ENCODE results near the gene PCCB. TPM values are rescaled to one million over a fixed set of nuclear protein-coding genes. Genes with fewer than 3 reads are reported as not detected.
A peak's percentile ranks its signal among the peaks of the same experiment; 100 is the strongest.
"Not testable (repeated sequence)": the region's sequence is repeated elsewhere in the genome, so short reads cannot be mapped to it uniquely, and the experiment has no call there.

The PCCB gene
- polyA plus RNA-seq, 1 donor = 30.5 TPM

- no peak for DNase-seq
Observed at GRCh38 chr3:136329593-136329992, 79.5 kb downstream of the PCCB start.

- no peak for DNase-seq
Observed at GRCh38 chr3:136330900-136331299, 80.8 kb downstream of the PCCB start.

GRCh38 chr3:136332302-136332701 lies 82.2 kb downstream of the PCCB start:
- DNase-seq = no peak

DNA sequence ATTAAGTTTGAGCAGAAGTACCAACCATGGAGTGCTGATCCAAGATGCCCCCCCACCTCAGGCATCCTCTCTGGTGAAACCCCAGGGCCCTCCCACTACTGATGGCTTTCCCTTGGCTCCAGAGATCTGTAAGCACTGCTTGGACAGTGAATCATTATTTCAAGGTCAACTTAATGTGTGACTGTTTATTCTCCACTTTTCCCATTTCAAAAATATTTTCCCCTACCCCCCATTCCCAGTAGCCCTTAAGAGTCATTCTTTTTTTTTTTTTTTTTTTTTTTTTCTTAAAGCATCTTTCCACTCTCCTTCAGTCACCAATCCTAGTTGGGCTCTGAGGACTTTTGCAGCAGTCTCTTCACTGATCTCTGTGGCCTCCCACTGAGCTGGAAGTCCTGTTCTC lies 82.6 kb downstream of the PCCB start:
- DNase-seq = no peak

DNA sequence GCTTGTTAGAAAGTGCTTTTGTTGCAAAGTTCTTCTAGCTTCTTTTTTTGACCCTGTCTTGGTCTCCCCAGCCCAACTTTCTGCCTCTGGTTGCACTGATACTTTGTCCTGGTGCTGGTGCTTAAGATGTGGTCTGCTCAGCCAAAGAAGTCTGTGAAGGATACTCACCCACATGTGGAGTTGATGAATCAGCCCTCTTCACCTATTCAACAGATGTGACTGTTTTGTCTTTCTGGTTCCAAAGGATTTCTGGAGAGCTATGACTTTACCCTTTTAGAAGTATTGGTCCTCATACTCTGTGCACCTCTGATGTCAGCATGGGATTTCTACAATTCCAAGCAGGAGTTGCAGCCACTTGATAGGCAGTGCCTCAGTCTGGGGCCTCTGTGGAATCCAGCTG lies 84.1 kb downstream of the PCCB start:
- DNase-seq = no peak

DNA sequence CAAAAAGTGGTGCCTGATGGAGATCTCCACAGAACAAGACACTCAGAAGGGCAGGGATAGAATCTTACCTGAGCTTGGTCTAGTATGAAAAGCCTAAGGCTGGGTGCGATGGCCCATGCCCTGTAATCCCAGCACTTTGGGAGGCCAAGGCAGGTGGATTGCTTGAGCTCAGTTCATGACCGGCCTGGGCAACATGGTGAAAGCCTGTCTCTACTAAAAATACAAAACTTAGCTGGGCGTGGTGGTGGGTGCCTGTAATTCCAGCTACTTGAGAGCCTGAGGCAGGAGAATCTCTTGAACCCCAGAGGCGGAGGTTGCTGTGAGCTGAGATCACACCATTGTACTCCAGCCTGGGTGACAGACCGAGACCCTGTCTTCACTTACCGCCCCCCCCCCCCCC lies 84.6 kb downstream of the PCCB start:
- DNase-seq = not testable (repeated sequence)

DNA sequence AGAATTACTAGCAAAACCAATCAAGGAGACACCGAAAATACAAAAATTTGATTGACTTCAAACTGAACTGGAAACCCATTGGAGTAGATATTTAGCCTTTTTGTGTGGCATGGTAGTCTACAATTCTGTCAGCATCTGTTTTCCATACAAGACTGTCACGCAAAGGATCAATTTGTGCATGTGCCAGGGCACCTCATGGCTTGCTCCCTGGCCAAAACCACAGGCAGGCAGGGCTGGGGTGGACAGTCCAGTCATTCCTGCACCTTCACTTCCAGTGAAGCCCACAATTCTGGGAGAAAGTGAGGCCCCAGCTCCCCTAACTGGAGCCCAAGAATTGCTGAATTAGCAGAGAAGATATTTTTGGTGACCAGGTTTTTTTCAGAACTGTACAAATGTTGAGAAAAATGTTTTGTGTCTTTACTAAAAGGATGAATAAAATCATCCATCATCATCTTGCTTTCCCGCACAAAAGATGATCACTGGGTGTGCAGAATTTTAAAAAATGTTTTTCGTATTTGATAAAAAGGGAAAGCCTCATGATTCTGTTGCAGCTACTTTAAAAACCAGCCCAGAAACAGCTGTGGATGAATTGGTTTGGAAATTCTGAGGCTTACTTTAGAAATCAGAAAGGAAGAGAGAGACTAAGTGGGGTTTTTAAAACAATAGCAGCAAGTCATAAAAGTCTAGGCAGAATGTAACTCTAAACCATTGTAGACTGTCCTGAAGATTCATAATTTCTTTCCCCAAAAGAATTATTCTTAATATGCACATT lies 86.4 kb downstream of the PCCB start:
- DNase-seq = no peak

DNA sequence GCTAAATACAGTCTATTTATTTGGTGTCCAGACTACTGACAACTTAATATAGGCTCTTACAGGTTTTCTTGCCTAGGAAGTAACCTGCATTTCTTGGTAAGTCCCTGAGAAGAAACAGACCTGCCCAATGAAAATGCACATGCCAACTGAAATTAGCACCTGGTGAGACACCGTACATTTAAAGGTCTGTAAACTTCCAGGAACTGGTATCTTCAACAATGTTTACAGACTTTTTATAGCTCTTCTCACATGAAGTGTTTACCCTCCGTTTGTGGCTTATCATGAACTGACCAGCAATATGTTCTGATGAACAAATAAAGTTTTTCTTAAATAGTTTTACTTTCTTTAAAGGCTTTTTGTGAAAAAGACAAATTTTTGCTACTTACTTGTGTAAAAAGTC lies 93.3 kb downstream of the PCCB start:
- no peak for DNase-seq

DNA sequence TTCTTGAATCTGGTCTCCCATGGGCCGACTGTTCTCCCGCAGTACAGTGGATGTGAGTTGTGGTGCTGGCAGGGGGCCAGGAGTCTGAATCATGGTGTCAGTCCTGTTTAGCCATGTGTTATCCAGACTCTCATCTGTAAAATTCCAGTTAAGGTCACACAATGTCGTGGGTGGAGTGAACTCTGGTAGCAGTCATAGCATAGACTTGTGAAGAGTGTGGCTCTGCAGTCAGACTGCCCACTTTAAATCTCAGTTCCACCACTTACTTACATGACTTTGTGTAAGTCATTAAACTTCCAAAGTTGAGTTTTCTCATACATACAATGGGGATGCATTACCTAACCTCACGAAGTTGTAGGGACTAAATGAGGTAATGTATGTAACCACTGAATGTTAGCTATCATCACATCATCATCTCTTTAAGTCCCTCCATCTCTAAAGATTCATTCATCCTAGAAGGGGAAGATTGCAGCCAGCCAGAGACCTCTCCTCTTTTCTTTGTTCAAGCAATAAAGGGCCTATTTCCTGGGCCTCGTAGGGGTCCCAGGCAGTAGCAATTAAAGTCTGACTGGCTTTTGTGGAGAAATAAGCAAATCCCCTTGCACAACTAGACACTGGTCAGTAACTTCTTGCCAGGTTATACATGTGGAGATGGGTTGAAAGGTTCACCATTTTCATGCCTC lies 93.9 kb downstream of the PCCB start:
- peak; percentile 10 for DNase-seq

GRCh38 chr3:136346486-136346885 lies 96.3 kb downstream of the PCCB start:
- no peak for DNase-seq

GRCh38 chr3:136350132-136350531 lies 100.0 kb downstream of the PCCB start:
- DNase-seq = peak; percentile 8

- DNase-seq = no peak
Observed at GRCh38 chr3:136350557-136350956, 100.4 kb downstream of the PCCB start.

DNA sequence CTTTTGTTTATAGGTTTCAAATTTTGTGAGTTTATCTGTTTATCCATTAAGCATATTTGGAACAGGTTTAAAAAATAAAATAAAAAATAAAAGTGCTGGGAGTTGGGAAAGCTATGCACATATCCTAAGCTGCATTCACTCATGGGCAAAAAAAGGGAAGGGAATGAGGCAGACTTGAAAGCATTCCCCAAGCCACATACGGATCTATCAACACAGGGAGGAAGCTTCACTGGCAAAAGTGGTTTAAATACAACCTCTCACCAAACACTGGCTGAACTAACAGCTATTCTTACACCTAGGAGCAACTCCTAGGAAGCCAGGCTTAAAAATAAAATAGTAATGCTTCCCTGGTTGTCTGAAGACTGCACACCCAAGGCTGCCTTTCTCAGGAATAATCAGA lies 101.2 kb downstream of the PCCB start:
- no peak for DNase-seq

- no peak for DNase-seq
Observed at GRCh38 chr3:136351905-136352304, 101.8 kb downstream of the PCCB start.

GRCh38 chr3:136353461-136353860 lies 103.3 kb downstream of the PCCB start:
- DNase-seq = no peak

DNA sequence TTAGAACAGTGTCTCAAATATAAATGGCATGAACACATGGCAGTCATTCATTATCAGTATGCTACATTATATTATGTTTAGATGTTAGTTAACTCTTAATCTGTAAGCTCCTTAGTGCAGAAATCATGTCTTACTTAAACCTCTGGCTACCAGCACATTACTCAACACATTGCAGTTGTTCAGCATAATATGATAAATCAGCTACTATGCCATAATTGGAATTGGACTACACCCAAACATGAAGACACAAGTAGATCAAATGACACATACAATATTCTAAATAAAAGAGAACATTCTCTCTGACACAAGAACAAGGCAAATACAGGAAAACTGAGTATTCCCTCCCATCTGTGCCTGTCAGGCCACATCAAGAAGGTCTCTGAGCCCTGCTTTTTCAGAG lies 116.1 kb downstream of the PCCB start:
- no peak for DNase-seq

DNA sequence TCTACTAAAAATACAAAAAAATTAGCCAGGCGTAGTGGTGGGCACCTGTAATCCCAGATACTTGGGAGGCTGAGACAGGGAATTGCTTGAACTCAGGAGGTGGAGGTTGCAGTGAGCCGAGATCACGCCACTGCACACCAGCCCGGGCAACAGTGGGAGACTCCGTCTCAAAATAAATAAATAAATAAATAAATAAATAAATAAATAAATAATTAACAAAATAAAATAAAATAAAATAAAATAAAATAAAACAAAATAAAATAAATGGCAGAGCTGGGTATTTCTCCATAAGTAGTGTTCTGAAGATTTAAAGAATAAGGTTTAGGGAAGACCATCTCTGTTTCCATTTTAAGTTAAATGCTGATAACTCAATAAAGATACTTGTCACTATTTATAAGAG lies 125.7 kb downstream of the PCCB start:
- DNase-seq = not testable (repeated sequence)

GRCh38 chr3:136377508-136377907 lies 127.4 kb downstream of the PCCB start:
- no peak for DNase-seq

GRCh38 chr3:136378011-136378410 lies 127.9 kb downstream of the PCCB start:
- no peak for DNase-seq

Other genes with a start within 250 kb of the PCCB start
- gene MSL2, start 54.0 kb upstream of the PCCB start, polyA plus RNA-seq (ENCODE audit: insufficient read length) = 24.5 TPM

Data from hindlimb muscle (tissue), 1 donor.